Ovary (tissue), 9 donors: ENCODE data around the gene RANBP10. TPM values are rescaled to one million over a fixed set of nuclear protein-coding genes. Genes with fewer than 3 reads are reported as not detected.

Experiments used
- DNase-seq, 5 donors: peaks; one replicate each; pipeline ENCODE4 v3.0.0-alpha.2; 2019 to 2020
- H3K27ac ChIP-seq, 2 donors: fragments of 200-600 bp; one replicate each; pipeline versions ENCODE4 v1.5.1 to v1.8.0; 2019 to 2022
- H3K27me3 ChIP-seq: fragments of 200-600 bp; one replicate; pipeline ENCODE4 v1.8.0; 2022
- H3K36me3 ChIP-seq: fragments of 200-600 bp; sonication (generic); one replicate; pipeline ENCODE4 v1.5.1; 2019
- H3K4me1 ChIP-seq: one replicate; pipeline ENCODE4 v1.8.1; 2013; ENCODE audit warnings: mild to moderate bottlenecking, moderate library complexity; ENCODE audit not compliant: insufficient read depth
- H3K4me3 ChIP-seq: fragments of 200-600 bp; sonication (generic); one replicate; pipeline ENCODE4 v1.5.1; 2017
- H3K9me3 ChIP-seq, 2 donors: fragments of 200-600 bp in 1 of 2; sonication (generic) in 1 of 2; one replicate each; pipeline versions ENCODE4 v1.5.1 to v1.8.1; 2013 to 2019; ENCODE audit warnings: mild to moderate bottlenecking in 1 of 2, moderate library complexity in 1 of 2
- CTCF ChIP-seq, 3 donors: fragments of 450-650 bp in 2 of 3; fragments of 200-600 bp in 1 of 3; IDR thresholded peaks; one replicate each; pipeline versions ENCODE4 v1.5.1 to v1.8.0; 2016 to 2022; ENCODE audit warnings: antibody characterized with exemption in 3 of 3, mild to moderate bottlenecking in 1 of 3
- EP300 ChIP-seq: sonication (generic); formaldehyde crosslinking; IDR thresholded peaks from one replicate; pipeline ENCODE4 v1.6.1; 2017; ENCODE audit warnings: antibody characterized with exemption
- POLR2A ChIP-seq: fragments of 450-650 bp; IDR thresholded peaks from one replicate; pipeline ENCODE4 v1.6.1; 2017; ENCODE audit warnings: antibody characterized with exemption, mild to moderate bottlenecking, moderate library complexity
- WGBS, 3 donors: extraction: QIAGEN DNeasy Blood & Tissue Kit in 1 of 3; methylation state at CpG; one replicate each; pipeline versions ENCODE4 v1.1.5 to v1.1.7; 2013 to 2017; 5-methylcytosine and 5-hydroxymethylcytosine counted together
- intact Hi-C, 4 donors: fragments of 100-400 bp; cut with DNase I; formaldehyde crosslinking; loops; one replicate each; pipeline versions ENCODE4 v1.11.0 to v1.15.1; 2022 to 2023
- polyA plus RNA-seq, 2 donors: library from polyadenylated mRNA; stranded (reverse); fragments of 200-250 nt in 1 of 2; fragments of 350-450 nt in 1 of 2; fragmentation: Illumina TruSeq in 1 of 2; extraction: RNeasy Lipid Tissue Mini Kit (QIAGEN cat#74804) in 1 of 2; gene quantifications; one replicate each; pipeline ENCODE4 v1.2.3, GENCODE V29; 2013 to 2014
- total RNA-seq, 7 donors: library from RNA; depleted of rRNA in 2 of 7; stranded (reverse); fragments of >200 nt in 2 of 7; fragmentation: NEBNext Ultra II Directional in 3 of 7; extraction: Animal tissue kit (Norgen Biotek cat#: 25700) in 3 of 7; gene quantifications; one replicate each; pipeline versions ENCODE4 v1.1.0 to v1.2.4, GENCODE V29; 2016 to 2023
- donor health status: DM: no; HTN: no; CAD: no; lungs with moderate emphysema.
- donor health status: DM: no; HTN: no; CAD: no.
- donor health status: Bipolar disorder and iron deficiency.
- donor health status: DM: yes; HTN: yes; CAD: no.
- donor health status: DM: no; HTN: no; CAD: no.
- donor health status: DM: yes; HTN: yes; CAD: no.

The RANBP10 gene
- total and polyA plus RNA-seq, 9 donors = 8.3 to 19.6 (median 16.9) TPM

- Histone ChIP-seq H3K27me3 (no peaks in the 10 kb centered on the region), H3K4me1 (peaks cover 12% of the 10 kb centered on the region), H3K9me3 (no peaks in the 10 kb centered on the region), H3K27ac (no peak overlapping the region), H3K36me3 (no peaks in the 10 kb centered on the region), H3K4me3 (no peak overlapping the region)
- DNase-seq = no peak
- no peak for TF ChIP-seq POLR2A
- TF ChIP-seq EP300 = no peak
- TF ChIP-seq CTCF (IDR thresholded peaks at IDR 0.05) = no peak
- intact Hi-C loops = loop anchor here in 2 of 4 donors (5.0 to 10.0 kb wide), 3 partner anchors 128 to 348 kb away; partner anchors contain the start of genes CTRL (in 1 of the 2), DDX28 (in 1 of the 2), DUS2 (in 1 of the 2) and RANBP10 (in 1 of the 2)
- 79 to 86% (median 82%) methylated on average over 8 of the region's 8 CpGs for WGBS, 3 donors
Measured at GRCh38 chr16:67676939-67677338, 129.4 kb downstream of the RANBP10 start.

GRCh38 chr16:67676516-67676915 lies 129.8 kb downstream of the RANBP10 start:
- no peak for DNase-seq
- 85 to 89% (median 86%) methylated on average over 4 of the region's 4 CpGs for WGBS, 3 donors
- TF ChIP-seq CTCF (IDR thresholded peaks at IDR 0.05) = no peak
- H3K36me3 ChIP-seq = no peaks in the 10 kb centered on the region
- no peak overlapping the region for H3K27ac ChIP-seq
- peaks cover 12% of the 10 kb centered on the region for H3K4me1 ChIP-seq
- H3K27me3 ChIP-seq = no peaks in the 10 kb centered on the region
- H3K4me3 ChIP-seq = no peak overlapping the region
- intact Hi-C loops = loop anchor here in 2 of 4 donors (5.0 to 10.0 kb wide), 3 partner anchors 128 to 348 kb away; partner anchors contain the start of genes CTRL (in 1 of the 2), DDX28 (in 1 of the 2), DUS2 (in 1 of the 2) and RANBP10 (in 1 of the 2)
- H3K9me3 ChIP-seq = no peaks in the 10 kb centered on the region

DNA sequence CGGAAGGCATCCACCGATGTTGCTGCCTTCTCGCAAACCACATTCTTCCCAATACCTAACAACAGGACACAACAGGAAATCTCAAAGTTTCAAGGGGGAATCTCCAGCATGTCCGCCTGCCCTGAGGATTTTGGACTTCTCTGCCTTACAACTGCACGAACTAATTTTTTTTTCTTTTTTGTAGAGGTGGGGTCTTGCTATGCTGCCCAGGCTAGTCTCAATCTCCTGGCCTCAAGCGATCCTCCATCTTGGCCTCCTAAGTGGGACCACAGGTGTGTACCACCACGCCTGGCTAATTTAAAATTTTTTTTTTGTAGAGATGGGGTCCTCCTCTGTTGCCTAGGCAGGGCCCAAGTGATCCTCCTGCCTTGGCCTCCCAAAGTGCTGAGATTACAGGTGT lies 130.4 kb downstream of the RANBP10 start:
- no peak for DNase-seq
- no peaks in the 10 kb centered on the region for H3K36me3 ChIP-seq
- WGBS, 3 donors = 92 to 97% (median 96%) methylated on average over 7 of the region's 7 CpGs
- H3K4me3 ChIP-seq = no peak overlapping the region
- no peaks in the 10 kb centered on the region for H3K9me3 ChIP-seq
- H3K4me1 ChIP-seq = peaks cover 12% of the 10 kb centered on the region
- H3K27ac ChIP-seq = no peak overlapping the region
- intact Hi-C loops = loop anchor here in 2 of 4 donors (5.0 to 10.0 kb wide), 3 partner anchors 129 to 349 kb away; partner anchors contain the start of genes CTRL (in 1 of the 2), DDX28 (in 1 of the 2), DUS2 (in 1 of the 2) and RANBP10 (in 1 of the 2)
- TF ChIP-seq EP300 = no peak
- TF ChIP-seq POLR2A = no peak
- no peak for TF ChIP-seq CTCF (IDR thresholded peaks at IDR 0.05)
- no peaks in the 10 kb centered on the region for H3K27me3 ChIP-seq

GRCh38 chr16:67675579-67675935 lies 130.8 kb downstream of the RANBP10 start:
- Histone ChIP-seq H3K27me3 (no peaks in the 10 kb centered on the region), H3K36me3 (no peaks in the 10 kb centered on the region), H3K4me3 (no peak overlapping the region), H3K27ac (no peak overlapping the region), H3K4me1 (peaks cover 12% of the 10 kb centered on the region), H3K9me3 (no peaks in the 10 kb centered on the region)
- WGBS, 3 donors = 91 to 96% (median 93%) methylated on average over 16 to 17 of the region's 17 CpGs
- peak in 1 of 5 donors; percentile 38 for DNase-seq
- intact Hi-C loops = loop anchor here in 2 of 4 donors (5.0 to 10.0 kb wide), 3 partner anchors 129 to 349 kb away; partner anchors contain the start of genes CTRL (in 1 of the 2), DDX28 (in 1 of the 2), DUS2 (in 1 of the 2) and RANBP10 (in 1 of the 2)
- TF ChIP-seq CTCF (IDR thresholded peaks at IDR 0.05) (no peak), EP300 (no peak), POLR2A (no peak)
